CD4-positive, alpha-beta T cell (primary cell): ENCODE data around the gene GTF2IRD1. TPM values are rescaled to one million over a fixed set of nuclear protein-coding genes. Genes with fewer than 3 reads are reported as not detected.

Source experiments
- ATAC-seq: fragments of 200-7000 bp; cut with Tn5 transposase; one replicate; pipeline ENCODE4 v1.10.0; 2022; ENCODE audit warnings: mild to moderate bottlenecking; ENCODE audit not compliant: poor library complexity
- CTCF ChIA-PET: fragments of 350-600 bp; sonication (Branson Sonifier 250); formaldehyde crosslinking; loops from one replicate; lab custom pipeline; 2021; ENCODE audit warnings: antibody characterized with exemption, inconsistent platforms; lab: Charles Lee
- POLR2A ChIA-PET: fragments of 350-600 bp; sonication (Branson Sonifier 250); formaldehyde crosslinking; loops from one replicate; lab custom pipeline; 2021; ENCODE audit warnings: antibody characterized with exemption, inconsistent platforms; lab: Charles Lee
- DNase-seq, 14 experiments: peaks; one replicate each; pipeline ENCODE4 v3.0.0-alpha.2; 2013 to 2020; ENCODE audit warnings: mixed read lengths in 2 of 14
- H3K27ac ChIP-seq, 2 donors: one replicate each; pipeline versions ENCODE4 v1.5.1 to v1.7.0; 2013; ENCODE audit warnings: low read length in 2 of 2, low read depth in 1 of 2, mild to moderate bottlenecking in 1 of 2
- H3K27me3 ChIP-seq, 2 experiments: 1 replicate in 1 of 2; 2 replicates in 1 of 2; pipeline versions ENCODE4 v1.6.1 to v1.7.0; 2013; ENCODE audit warnings: low read length in 2 of 2, control low read depth in 1 of 2, mild to moderate bottlenecking in 1 of 2, moderate library complexity in 1 of 2; ENCODE audit not compliant: insufficient read depth in 2 of 2, control insufficient read depth in 1 of 2
- H3K36me3 ChIP-seq: one replicate; pipeline ENCODE4 v1.6.1; 2013; ENCODE audit warnings: low read length, control low read depth; ENCODE audit not compliant: insufficient read depth
- H3K4me1 ChIP-seq: one replicate; pipeline ENCODE4 v1.6.1; 2013; ENCODE audit warnings: low read length, control low read depth; ENCODE audit not compliant: insufficient read depth
- H3K4me3 ChIP-seq: one replicate; pipeline ENCODE4 v1.5.1; 2013; ENCODE audit warnings: mild to moderate bottlenecking, low read length, moderate library complexity
- H3K9me3 ChIP-seq, 2 experiments: 1 replicate in 1 of 2; 2 replicates in 1 of 2; pipeline versions ENCODE4 v1.6.1 to v1.7.0; 2013; ENCODE audit warnings: low read length in 2 of 2, mild to moderate bottlenecking in 2 of 2, control low read depth in 1 of 2, moderate library complexity in 1 of 2; ENCODE audit not compliant: control insufficient read depth in 1 of 2, insufficient read depth in 1 of 2
- H3K27ac Mint-ChIP-seq: one replicate; pipeline ENCODE4 v1.8.0; 2020; ENCODE audit warnings: mixed read lengths
- H3K27me3 Mint-ChIP-seq: one replicate; pipeline ENCODE4 v1.8.0; 2021; ENCODE audit warnings: mixed read lengths
- H3K36me3 Mint-ChIP-seq: one replicate; pipeline ENCODE4 v1.8.0; 2021; ENCODE audit warnings: low read depth, mixed read lengths
- H3K4me1 Mint-ChIP-seq: one replicate; pipeline ENCODE4 v1.8.0; 2021; ENCODE audit warnings: low read depth, mixed read lengths
- H3K4me3 Mint-ChIP-seq: one replicate; pipeline ENCODE4 v1.8.0; 2020; ENCODE audit warnings: mild to moderate bottlenecking, mixed read lengths
- H3K9me3 Mint-ChIP-seq: one replicate; pipeline ENCODE4 v1.8.0; 2020; ENCODE audit warnings: mixed read lengths
- CTCF ChIP-seq: fragments of 200-600 bp; IDR thresholded peaks from one replicate; pipeline ENCODE4 v1.8.0; 2022; ENCODE audit warnings: antibody characterized with exemption, mild to moderate bottlenecking
- intact Hi-C, 2 experiments: fragments of 100-400 bp; cut with DNase I in 1 of 2; cut with micrococcal nuclease in 1 of 2; formaldehyde crosslinking; loops; one replicate each; pipeline versions ENCODE4 v1.15.1 to v1.9.0; 2023 to 2025; cut with DNase I, micrococcal nuclease
- total RNA-seq, 174 experiments: library from RNA in 2 of 174; stranded (reverse) in 2 of 174; gene quantifications; one replicate each; pipeline ENCODE4 v1.2.3 and lab custom pipeline; 2021 to 2026

Gene GTF2IRD1
- total RNA-seq, 2 experiments from 2014 or later: 0.74 to 1.2 TPM

GRCh38 chr7:74581916-74582440 is 128.3 kb downstream of the GTF2IRD1 start:
- intact Hi-C loops: no loop called here
- Mint-ChIP-seq H3K4me3 (no peak overlapping the region), H3K27ac (no peak overlapping the region), H3K36me3 (no peaks in the 10 kb centered on the region), H3K9me3 (no peaks in the 10 kb centered on the region), H3K27me3 (no peaks in the 10 kb centered on the region), H3K4me1 (no peaks in the 10 kb centered on the region)
- Histone ChIP-seq H3K9me3 (no peaks in the 10 kb centered on the region), H3K4me1 (no peaks in the 10 kb centered on the region), H3K36me3 (no peaks in the 10 kb centered on the region), H3K27ac (no peak overlapping the region), H3K4me3 (no peak overlapping the region), H3K27me3 (no peaks in the 10 kb centered on the region)
- no peak for TF ChIP-seq CTCF
- CTCF ChIA-PET: no interaction called here
- DNase-seq (no peak), ATAC-seq (no peak)
- POLR2A ChIA-PET: no interaction called here

GRCh38 chr7:74582447-74583039 is 128.8 kb downstream of the GTF2IRD1 start:
- TF ChIP-seq CTCF: no peak
- Histone ChIP-seq H3K9me3 (no peaks in the 10 kb centered on the region), H3K27me3 (no peaks in the 10 kb centered on the region), H3K27ac (no peak overlapping the region), H3K36me3 (no peaks in the 10 kb centered on the region), H3K4me3 (no peak overlapping the region), H3K4me1 (no peaks in the 10 kb centered on the region)
- H3K27ac Mint-ChIP-seq: no peak overlapping the region
- H3K4me3 Mint-ChIP-seq: no peak overlapping the region
- no peaks in the 10 kb centered on the region for H3K9me3 Mint-ChIP-seq
- H3K27me3 Mint-ChIP-seq: no peaks in the 10 kb centered on the region
- ATAC-seq: no peak
- no peaks in the 10 kb centered on the region for H3K4me1 Mint-ChIP-seq
- POLR2A ChIA-PET: no interaction called here
- no peak for DNase-seq
- CTCF ChIA-PET: interaction anchor here (0.6 kb wide), 1 partner anchor 13 kb away, joined by 3 read pairs; no protein-coding TSS in a partner anchor
- intact Hi-C loops: no loop called here
- no peaks in the 10 kb centered on the region for H3K36me3 Mint-ChIP-seq

- Histone ChIP-seq H3K4me3 (no peak overlapping the region), H3K27me3 (no peaks in the 10 kb centered on the region), H3K4me1 (no peaks in the 10 kb centered on the region), H3K36me3 (no peaks in the 10 kb centered on the region), H3K27ac (no peak overlapping the region), H3K9me3 (no peaks in the 10 kb centered on the region)
- Mint-ChIP-seq H3K36me3 (no peaks in the 10 kb centered on the region), H3K27me3 (no peaks in the 10 kb centered on the region), H3K4me1 (no peaks in the 10 kb centered on the region), H3K27ac (no peak overlapping the region), H3K9me3 (no peaks in the 10 kb centered on the region), H3K4me3 (no peak overlapping the region)
- DNase-seq: no peak
- CTCF ChIA-PET: no interaction called here
- no peak for ATAC-seq
- POLR2A ChIA-PET: no interaction called here
- TF ChIP-seq CTCF: no peak
- intact Hi-C loops: no loop called here
Measured at GRCh38 chr7:74583630-74584029, 129.9 kb downstream of the GTF2IRD1 start.
